GM12873 (cell line): Measurements from ENCODE around the gene LRMDA.

Source experiments
- CTCF ChIP-seq: IDR thresholded peaks from 2 replicates; pipeline ENCODE4 v1.5.1; 2012; ENCODE audit warnings: low read depth, mild to moderate bottlenecking, moderate library complexity, low read length, control low read depth; ENCODE audit not compliant: insufficient read depth; ENCODE audit errors: missing control alignments

Gene LRMDA

GRCh38 chr10:75857269-75857846 lies 425.9 kb downstream of the LRMDA start:
- no peak for TF ChIP-seq CTCF

GRCh38 chr10:75857896-75858295 lies 426.5 kb downstream of the LRMDA start:
- TF ChIP-seq CTCF: no peak

GRCh38 chr10:75858339-75858738 lies 426.9 kb downstream of the LRMDA start:
- TF ChIP-seq CTCF: no peak

DNA sequence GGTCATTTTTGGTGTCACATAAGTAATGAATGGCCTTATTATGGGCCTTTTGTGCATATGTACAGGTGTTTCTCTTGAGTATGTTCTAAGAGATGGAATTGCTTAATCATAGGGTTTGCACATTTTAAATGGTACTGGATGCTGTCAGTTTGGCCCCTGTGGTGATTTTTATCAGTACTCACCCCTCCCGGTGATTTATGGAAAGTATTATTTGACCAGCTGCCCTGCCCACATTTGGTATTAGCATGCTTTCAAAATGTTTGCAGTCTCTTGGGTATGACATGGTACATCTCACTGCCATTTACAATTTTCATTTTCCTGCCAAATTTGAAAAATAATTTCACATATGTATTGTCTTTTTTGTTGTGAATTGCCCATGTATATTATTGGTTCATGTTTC lies 427.7 kb downstream of the LRMDA start:
- no peak for TF ChIP-seq CTCF

- no peak for TF ChIP-seq CTCF
Observed at GRCh38 chr10:75860009-75860408, 428.6 kb downstream of the LRMDA start.

DNA sequence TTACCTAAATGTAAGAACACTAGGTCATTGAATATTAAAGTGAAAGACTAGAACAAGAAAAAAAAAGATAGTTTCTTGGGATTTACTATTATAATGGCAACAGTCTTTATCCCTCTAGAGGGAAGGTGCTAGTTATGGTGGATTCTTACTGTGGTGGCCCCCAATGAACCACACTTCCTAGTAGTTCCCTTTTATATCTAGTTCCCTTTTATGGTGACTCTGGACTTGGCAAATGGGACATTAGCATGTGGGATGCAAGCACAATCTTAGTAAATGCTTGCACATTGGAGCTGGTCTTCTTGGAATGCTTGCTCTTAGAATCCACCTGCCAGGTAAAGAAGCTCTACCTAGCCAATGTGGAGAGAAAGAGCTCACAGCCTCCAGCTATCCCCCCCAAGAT lies 430.2 kb downstream of the LRMDA start:
- no peak for TF ChIP-seq CTCF

DNA sequence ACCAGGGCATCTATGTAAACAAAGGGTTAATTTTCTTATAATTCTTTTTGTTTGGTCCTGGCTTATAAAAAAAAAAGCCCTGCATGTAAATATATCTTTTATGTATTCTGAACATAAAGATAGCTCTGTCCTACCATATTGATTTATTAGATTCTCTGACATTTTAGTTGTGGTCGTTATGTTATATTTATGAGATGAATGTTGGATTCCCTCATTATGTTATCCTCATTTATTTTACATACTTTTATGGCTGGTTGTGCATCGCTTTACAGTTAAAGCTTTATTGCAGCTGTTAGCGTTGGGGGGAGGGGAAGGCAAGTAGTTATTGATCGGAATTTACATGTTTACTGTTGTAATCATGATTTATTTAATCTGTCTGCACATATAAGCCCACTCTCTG lies 431.5 kb downstream of the LRMDA start:
- no peak for TF ChIP-seq CTCF

DNA sequence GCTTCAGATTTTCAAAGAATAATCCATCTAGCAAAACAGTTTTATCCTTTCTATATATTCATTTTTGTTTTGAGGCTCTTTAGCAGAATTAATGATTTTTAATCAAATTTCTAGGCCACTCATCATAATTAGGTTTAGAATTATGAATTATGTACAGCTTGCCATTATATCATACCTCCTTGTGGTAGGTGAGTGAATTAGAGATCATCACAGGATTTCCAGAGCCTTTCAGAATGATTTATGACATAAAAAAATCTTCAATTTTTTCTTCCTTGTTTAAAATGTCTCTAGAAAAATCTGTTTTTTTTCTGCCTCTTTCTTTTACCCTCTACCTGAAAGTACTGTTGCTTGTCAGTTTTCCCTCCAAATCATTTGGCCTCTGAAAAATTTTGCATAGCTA lies 433.3 kb downstream of the LRMDA start:
- TF ChIP-seq CTCF: no peak
